Measurements from ENCODE around the gene ZNF267. TPM values are rescaled to one million over a fixed set of nuclear protein-coding genes. Genes with fewer than 3 reads are reported as not detected.

ZNF267 gene
- total RNA-seq, 1 experiment from 2014 or later: 30.9 TPM

GRCh38 chr16:31862761-31863160, 10.8 kb upstream of the ZNF267 start:
- Histone ChIP-seq H3K9ac (ENCODE audit: low read length) (no peak overlapping the region), H4K20me1 (ENCODE audit: insufficient read depth, low read depth, low read length) (no peaks in the 10 kb centered on the region), H3K79me2 (ENCODE audit: low read length) (no peaks in the 10 kb centered on the region), H3K9me3 (ENCODE audit: low read length) (no peaks in the 10 kb centered on the region), H3K27me3 (ENCODE audit: low read length) (no peaks in the 10 kb centered on the region; the same call in 1 of the 2 replicates), H2AFZ (ENCODE audit: low read length) (no peak overlapping the region), H3K9me2 (replicated peaks; ENCODE audit: insufficient read depth, low read length) (no peaks in the 10 kb centered on the region), H3K4me3 (ENCODE audit: low read length) (no peak overlapping the region), H3K36me3 (ENCODE audit: insufficient read depth, low read length) (no peaks in the 10 kb centered on the region), H3K4me2 (ENCODE audit: low read depth, low read length, poor library complexity, severe bottlenecking) (no peak overlapping the region), H3K27ac (ENCODE audit: low read length) (no peak overlapping the region), H3K4me1 (ENCODE audit: low read length) (no peaks in the 10 kb centered on the region)
- DNase-seq: no peak

- no peak for DNase-seq
- Histone ChIP-seq H3K27me3 (ENCODE audit: low read length) (no peaks in the 10 kb centered on the region; the same call in 1 of the 2 replicates), H3K36me3 (ENCODE audit: insufficient read depth, low read length) (no peaks in the 10 kb centered on the region), H4K20me1 (ENCODE audit: insufficient read depth, low read depth, low read length) (no peaks in the 10 kb centered on the region), H3K4me2 (ENCODE audit: low read depth, low read length, poor library complexity, severe bottlenecking) (no peak overlapping the region), H3K4me1 (ENCODE audit: low read length) (peaks cover 21% of the 10 kb centered on the region), H3K9me3 (ENCODE audit: low read length) (no peaks in the 10 kb centered on the region), H3K9ac (ENCODE audit: low read length) (no peak overlapping the region), H3K4me3 (ENCODE audit: low read length) (no peak overlapping the region), H2AFZ (ENCODE audit: low read length) (no peak overlapping the region), H3K9me2 (replicated peaks; ENCODE audit: insufficient read depth, low read length) (no peaks in the 10 kb centered on the region), H3K27ac (ENCODE audit: low read length) (no peak overlapping the region), H3K79me2 (ENCODE audit: low read length) (no peaks in the 10 kb centered on the region)
Observed at GRCh38 chr16:31868164-31868563, 5.4 kb upstream of the ZNF267 start.

- H3K4me3 ChIP-seq (ENCODE audit: low read length): peak overlapping the region; percentile 53
Observed at GRCh38 chr16:31868691-31869167, 4.9 kb upstream of the ZNF267 start.

GRCh38 chr16:31869511-31870201, 4.0 kb upstream of the ZNF267 start:
- DNase-seq: peak; percentile 55
- Histone ChIP-seq H3K9me3 (ENCODE audit: low read length) (no peaks in the 10 kb centered on the region), H3K36me3 (ENCODE audit: insufficient read depth, low read length) (no peaks in the 10 kb centered on the region), H3K4me1 (ENCODE audit: low read length) (peaks cover 24% of the 10 kb centered on the region), H3K79me2 (ENCODE audit: low read length) (peaks cover 11% of the 10 kb centered on the region), H3K27me3 (ENCODE audit: low read length) (no peaks in the 10 kb centered on the region), H3K9ac (ENCODE audit: low read length) (peak overlapping the region; percentile 47), H3K4me2 (ENCODE audit: low read depth, low read length, poor library complexity, severe bottlenecking) (peak overlapping the region; percentile 63), H3K4me3 (ENCODE audit: low read length) (peak overlapping the region; percentile 25; the same call in 1 of the 2 replicates), H4K20me1 (ENCODE audit: insufficient read depth, low read depth, low read length) (no peaks in the 10 kb centered on the region), H3K9me2 (replicated peaks; ENCODE audit: insufficient read depth, low read length) (no peaks in the 10 kb centered on the region), H3K27ac (ENCODE audit: low read length) (no peak overlapping the region), H2AFZ (ENCODE audit: low read length) (peak overlapping the region; percentile 86)

More at GRCh38 chr16:31868691-31869167, 4.9 kb upstream of the ZNF267 start:
- H3K9me3 ChIP-seq (ENCODE audit: low read length): no peaks in the 10 kb centered on the region
- H3K27ac ChIP-seq (ENCODE audit: low read length): no peak overlapping the region
- H3K36me3 ChIP-seq (ENCODE audit: insufficient read depth, low read length): no peaks in the 10 kb centered on the region
- H3K79me2 ChIP-seq (ENCODE audit: low read length): peaks cover 1% of the 10 kb centered on the region
- no peaks in the 10 kb centered on the region for H3K9me2 ChIP-seq (replicated peaks; ENCODE audit: insufficient read depth, low read length)
- no peaks in the 10 kb centered on the region for H4K20me1 ChIP-seq (ENCODE audit: insufficient read depth, low read depth, low read length)
- peak overlapping the region; percentile 63 for H3K4me2 ChIP-seq (ENCODE audit: low read depth, low read length, poor library complexity, severe bottlenecking)
- peaks cover 23% of the 10 kb centered on the region for H3K4me1 ChIP-seq (ENCODE audit: low read length)
- no peaks in the 10 kb centered on the region; the same call in 1 of the 2 replicates for H3K27me3 ChIP-seq (ENCODE audit: low read length)
- peak; percentile 91 for DNase-seq
- H3K9ac ChIP-seq (ENCODE audit: low read length): peak overlapping the region; percentile 48
- peak overlapping the region; percentile 44; the same call in 1 of the 2 replicates for H2AFZ ChIP-seq (ENCODE audit: low read length)

GRCh38 chr16:31870809-31871208, 2.8 kb upstream of the ZNF267 start:
- Histone ChIP-seq H3K79me2 (ENCODE audit: low read length) (peaks cover 22% of the 10 kb centered on the region), H3K4me2 (ENCODE audit: low read depth, low read length, poor library complexity, severe bottlenecking) (no peak overlapping the region), H3K9ac (ENCODE audit: low read length) (no peak overlapping the region), H3K9me3 (ENCODE audit: low read length) (peaks cover 3% of the 10 kb centered on the region; the same call in 1 of the 2 replicates), H3K36me3 (ENCODE audit: insufficient read depth, low read length) (peaks cover 11% of the 10 kb centered on the region), H3K27ac (ENCODE audit: low read length) (no peak overlapping the region), H4K20me1 (ENCODE audit: insufficient read depth, low read depth, low read length) (no peaks in the 10 kb centered on the region), H3K27me3 (ENCODE audit: low read length) (no peaks in the 10 kb centered on the region), H3K9me2 (replicated peaks; ENCODE audit: insufficient read depth, low read length) (no peaks in the 10 kb centered on the region), H3K4me3 (ENCODE audit: low read length) (no peak overlapping the region), H2AFZ (ENCODE audit: low read length) (no peak overlapping the region), H3K4me1 (ENCODE audit: low read length) (peaks cover 36% of the 10 kb centered on the region)
- no peak for DNase-seq

GRCh38 chr16:31871510-31871909, 2.1 kb upstream of the ZNF267 start:
- Histone ChIP-seq H3K36me3 (ENCODE audit: insufficient read depth, low read length) (peaks cover 18% of the 10 kb centered on the region), H3K27ac (ENCODE audit: low read length) (no peak overlapping the region), H3K9me2 (replicated peaks; ENCODE audit: insufficient read depth, low read length) (no peaks in the 10 kb centered on the region), H3K9ac (ENCODE audit: low read length) (no peak overlapping the region), H3K79me2 (ENCODE audit: low read length) (peaks cover 29% of the 10 kb centered on the region), H3K4me2 (ENCODE audit: low read depth, low read length, poor library complexity, severe bottlenecking) (no peak overlapping the region), H3K4me3 (ENCODE audit: low read length) (no peak overlapping the region), H3K27me3 (ENCODE audit: low read length) (no peaks in the 10 kb centered on the region), H3K9me3 (ENCODE audit: low read length) (peaks cover 7% of the 10 kb centered on the region; the same call in 1 of the 2 replicates), H2AFZ (ENCODE audit: low read length) (no peak overlapping the region), H4K20me1 (ENCODE audit: insufficient read depth, low read depth, low read length) (no peaks in the 10 kb centered on the region), H3K4me1 (ENCODE audit: low read length) (peaks cover 37% of the 10 kb centered on the region)
- no peak for DNase-seq

- peaks cover 37% of the 10 kb centered on the region for H3K4me1 ChIP-seq (ENCODE audit: low read length)
- no peaks in the 10 kb centered on the region for H3K9me2 ChIP-seq (replicated peaks; ENCODE audit: insufficient read depth, low read length)
- no peak overlapping the region for H3K27ac ChIP-seq (ENCODE audit: low read length)
- DNase-seq: no peak
- H3K79me2 ChIP-seq (ENCODE audit: low read length): peaks cover 36% of the 10 kb centered on the region
- no peaks in the 10 kb centered on the region; the same call in 1 of the 2 replicates for H4K20me1 ChIP-seq (ENCODE audit: insufficient read depth, low read depth, low read length)
- no peak overlapping the region for H3K4me2 ChIP-seq (ENCODE audit: low read depth, low read length, poor library complexity, severe bottlenecking)
- H3K9me3 ChIP-seq (ENCODE audit: low read length): peaks cover 13% of the 10 kb centered on the region; the same call in 1 of the 2 replicates
- H3K4me3 ChIP-seq (ENCODE audit: low read length): no peak overlapping the region
- peaks cover 25% of the 10 kb centered on the region for H3K36me3 ChIP-seq (ENCODE audit: insufficient read depth, low read length)
- H2AFZ ChIP-seq (ENCODE audit: low read length): no peak overlapping the region
- no peak overlapping the region for H3K9ac ChIP-seq (ENCODE audit: low read length)
- no peaks in the 10 kb centered on the region for H3K27me3 ChIP-seq (ENCODE audit: low read length)
Observed at GRCh38 chr16:31872201-31872600, 1.4 kb upstream of the ZNF267 start.

- H2AFZ ChIP-seq (ENCODE audit: low read length): peak overlapping the region; percentile 58; the same call in 1 of the 2 replicates
- DNase-seq: peak; percentile 79
- H3K4me2 ChIP-seq (ENCODE audit: low read depth, low read length, poor library complexity, severe bottlenecking): peak overlapping the region; percentile 67
- H3K36me3 ChIP-seq (ENCODE audit: insufficient read depth, low read length): peaks cover 49% of the 10 kb centered on the region
- H3K9me2 ChIP-seq (replicated peaks; ENCODE audit: insufficient read depth, low read length): no peaks in the 10 kb centered on the region
- H3K27ac ChIP-seq (ENCODE audit: low read length): peak overlapping the region; percentile 91
- peaks cover 28% of the 10 kb centered on the region for H3K4me1 ChIP-seq (ENCODE audit: low read length)
- peak overlapping the region; percentile 99 for H3K9ac ChIP-seq (ENCODE audit: low read length)
- peaks cover 60% of the 10 kb centered on the region for H3K79me2 ChIP-seq (ENCODE audit: low read length)
- H3K27me3 ChIP-seq (ENCODE audit: low read length): no peaks in the 10 kb centered on the region
- no peaks in the 10 kb centered on the region; the same call in 1 of the 2 replicates for H4K20me1 ChIP-seq (ENCODE audit: insufficient read depth, low read depth, low read length)
- H3K4me3 ChIP-seq (ENCODE audit: low read length): peak overlapping the region; percentile 96
- peaks cover 32% of the 10 kb centered on the region for H3K9me3 ChIP-seq (ENCODE audit: low read length)
Observed at GRCh38 chr16:31874366-31875111, 932 bp downstream of the ZNF267 start.
